Measurements from ENCODE around the gene CAV2.

CAV2 gene

GRCh38 chr7:116525913-116526861 is 26.6 kb downstream of the CAV2 start:
- no peak overlapping the region for H3K27ac ChIP-seq (ENCODE audit: low read length)
- peak overlapping the region; percentile 78 for H3K4me3 ChIP-seq (ENCODE audit: low read length)
- H3K9ac ChIP-seq (ENCODE audit: low read length), result peak overlapping the region; percentile 38
- H3K9me3 ChIP-seq (ENCODE audit: control insufficient read depth, low read depth, low read length), result no peaks in the 10 kb centered on the region
- H3K36me3 ChIP-seq (ENCODE audit: control insufficient read depth, low read depth, low read length), result no peaks in the 10 kb centered on the region
- peaks cover 49% of the 10 kb centered on the region for H3K27me3 ChIP-seq (ENCODE audit: control insufficient read depth, insufficient read depth, low read length)
- peaks cover 34% of the 10 kb centered on the region for H3K4me1 ChIP-seq (ENCODE audit: control insufficient read depth, low read depth, low read length)

DNA sequence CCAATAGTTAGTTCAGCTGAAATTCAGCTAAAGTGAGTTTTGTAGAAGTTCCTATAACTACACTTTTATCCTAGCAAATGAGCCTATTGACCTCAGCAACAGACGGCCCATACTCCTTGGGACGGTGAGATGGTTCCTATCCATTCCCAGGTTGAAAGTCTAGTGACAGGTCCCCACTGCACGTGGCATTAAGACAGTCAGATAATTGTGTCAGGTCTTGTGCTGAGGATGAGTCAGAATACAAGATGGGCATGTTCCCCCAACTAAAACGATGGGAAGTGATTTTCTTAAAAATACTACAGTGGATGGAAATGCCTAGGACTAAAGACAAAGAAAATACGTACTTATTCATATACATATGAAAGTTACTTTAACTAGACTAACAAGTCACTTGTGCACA is 27.4 kb downstream of the CAV2 start:
- H3K27ac ChIP-seq (ENCODE audit: low read length), result no peak overlapping the region
- H3K4me1 ChIP-seq (ENCODE audit: control insufficient read depth, low read depth, low read length), result peaks cover 30% of the 10 kb centered on the region
- peaks cover 49% of the 10 kb centered on the region for H3K27me3 ChIP-seq (ENCODE audit: control insufficient read depth, insufficient read depth, low read length)
- peak overlapping the region; percentile 78 for H3K4me3 ChIP-seq (ENCODE audit: low read length)
- no peak overlapping the region for H3K9ac ChIP-seq (ENCODE audit: low read length)
- no peaks in the 10 kb centered on the region for H3K9me3 ChIP-seq (ENCODE audit: control insufficient read depth, low read depth, low read length)
- H3K36me3 ChIP-seq (ENCODE audit: control insufficient read depth, low read depth, low read length), result no peaks in the 10 kb centered on the region

DNA sequence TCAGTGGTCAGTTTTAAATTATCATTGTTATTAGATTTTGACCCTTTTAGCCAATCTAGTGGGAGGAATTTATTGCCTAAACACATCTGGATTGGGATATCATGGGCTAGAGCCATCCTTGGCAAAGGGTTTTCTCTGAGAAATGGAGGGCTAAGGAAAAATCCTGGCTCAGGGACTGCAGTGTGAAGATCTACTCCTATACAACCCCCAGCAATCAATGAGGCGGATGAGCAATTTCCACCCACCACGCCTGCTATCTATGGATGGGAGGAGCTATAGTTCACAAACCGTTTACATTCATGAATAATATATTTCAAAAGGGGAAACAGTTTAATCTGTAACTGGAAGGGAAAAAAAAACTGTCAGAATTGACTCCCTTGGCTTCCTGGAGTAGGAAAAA is 28.0 kb downstream of the CAV2 start:
- H3K9me3 ChIP-seq (ENCODE audit: control insufficient read depth, low read depth, low read length), result no peaks in the 10 kb centered on the region
- no peaks in the 10 kb centered on the region for H3K36me3 ChIP-seq (ENCODE audit: control insufficient read depth, low read depth, low read length)
- peaks cover 23% of the 10 kb centered on the region for H3K4me1 ChIP-seq (ENCODE audit: control insufficient read depth, low read depth, low read length)
- no peak overlapping the region for H3K4me3 ChIP-seq (ENCODE audit: low read length)
- H3K9ac ChIP-seq (ENCODE audit: low read length), result no peak overlapping the region
- peaks cover 49% of the 10 kb centered on the region for H3K27me3 ChIP-seq (ENCODE audit: control insufficient read depth, insufficient read depth, low read length)
- no peak overlapping the region for H3K27ac ChIP-seq (ENCODE audit: low read length)

DNA sequence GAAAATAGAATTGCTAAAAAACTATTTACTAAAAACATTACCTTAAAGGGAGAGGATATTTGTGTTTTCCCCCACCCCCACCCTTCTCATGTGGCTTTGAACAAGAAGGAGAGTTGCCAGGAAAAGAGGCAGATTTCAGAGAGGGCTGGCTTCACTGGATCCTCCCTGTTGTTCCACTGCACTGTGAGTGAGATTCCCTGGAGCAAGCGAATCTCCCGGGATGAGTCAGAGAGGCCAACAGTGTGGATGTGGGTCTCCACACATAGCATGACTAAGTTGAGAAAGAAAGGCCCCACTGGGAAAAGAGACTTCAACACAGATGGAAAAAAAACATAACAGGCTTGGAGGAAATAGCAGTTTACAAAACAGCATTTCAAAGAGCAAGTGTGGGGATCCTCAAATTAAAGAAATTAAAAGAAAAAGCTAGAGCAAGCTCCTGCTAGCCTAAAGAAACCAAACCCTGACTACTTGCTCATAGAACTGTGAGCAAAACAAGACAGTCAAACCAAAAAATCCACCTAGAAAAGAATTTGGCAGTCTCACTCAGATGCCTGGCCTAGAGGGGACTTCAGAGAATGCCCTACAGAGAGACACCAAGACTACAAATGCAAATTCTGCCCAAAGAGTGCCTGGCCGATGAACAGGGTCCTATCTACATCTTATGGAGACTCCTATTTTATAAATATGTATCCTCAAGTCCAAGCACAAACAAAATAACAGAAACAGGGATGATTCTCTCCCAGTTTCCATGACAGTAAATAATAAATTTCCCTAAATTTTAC is 28.7 kb downstream of the CAV2 start:
- no peak overlapping the region for H3K9ac ChIP-seq (ENCODE audit: low read length)
- H3K9me3 ChIP-seq (ENCODE audit: control insufficient read depth, low read depth, low read length), result no peaks in the 10 kb centered on the region
- no peak overlapping the region for H3K4me3 ChIP-seq (ENCODE audit: low read length)
- peaks cover 49% of the 10 kb centered on the region for H3K27me3 ChIP-seq (ENCODE audit: control insufficient read depth, insufficient read depth, low read length)
- H3K27ac ChIP-seq (ENCODE audit: low read length), result no peak overlapping the region
- no peaks in the 10 kb centered on the region for H3K36me3 ChIP-seq (ENCODE audit: control insufficient read depth, low read depth, low read length)
- peaks cover 21% of the 10 kb centered on the region for H3K4me1 ChIP-seq (ENCODE audit: control insufficient read depth, low read depth, low read length)

- Histone ChIP-seq H3K4me3 (ENCODE audit: low read length) (no peak overlapping the region), H3K4me1 (ENCODE audit: control insufficient read depth, low read depth, low read length) (peaks cover 11% of the 10 kb centered on the region), H3K27me3 (ENCODE audit: control insufficient read depth, insufficient read depth, low read length) (peaks cover 41% of the 10 kb centered on the region), H3K9ac (ENCODE audit: low read length) (no peak overlapping the region), H3K36me3 (ENCODE audit: control insufficient read depth, low read depth, low read length) (no peaks in the 10 kb centered on the region), H3K27ac (ENCODE audit: low read length) (no peak overlapping the region), H3K9me3 (ENCODE audit: control insufficient read depth, low read depth, low read length) (no peaks in the 10 kb centered on the region)
Measured at GRCh38 chr7:116529250-116529649, 29.7 kb downstream of the CAV2 start.

DNA sequence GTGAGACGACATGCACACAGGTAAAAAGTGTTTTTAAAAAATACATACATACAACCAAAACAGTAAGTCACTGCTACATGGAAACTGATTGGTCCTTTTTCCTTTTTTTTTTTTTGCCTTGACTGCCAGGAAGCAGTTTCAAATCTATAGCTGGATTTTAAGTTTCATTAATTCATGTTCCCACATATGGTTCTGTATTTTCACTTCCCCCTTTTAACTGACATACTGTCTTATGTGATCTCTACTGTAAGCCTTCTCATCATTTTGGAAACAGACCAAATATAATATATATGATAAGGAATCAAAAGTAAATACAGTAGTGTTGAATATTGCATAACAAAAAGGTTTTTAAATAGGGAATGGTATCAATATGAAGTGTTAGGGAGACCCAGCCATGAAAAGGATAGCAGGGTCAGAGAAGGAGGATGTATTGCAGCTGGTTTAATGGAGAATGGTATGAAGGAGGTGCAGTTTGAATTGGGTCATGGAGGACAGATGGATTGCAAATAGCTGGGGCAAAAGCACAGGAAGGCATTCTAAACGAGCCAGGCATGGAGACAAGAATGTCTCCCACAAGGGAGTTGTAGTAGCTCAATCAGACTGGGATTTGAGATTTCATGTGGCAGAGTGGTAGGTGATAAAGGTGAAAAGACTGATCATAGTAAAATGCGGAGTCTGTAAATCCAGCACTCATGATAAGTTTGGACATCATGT is 30.7 kb downstream of the CAV2 start:
- H3K4me3 ChIP-seq (ENCODE audit: low read length), result no peak overlapping the region
- peaks cover 10% of the 10 kb centered on the region for H3K4me1 ChIP-seq (ENCODE audit: control insufficient read depth, low read depth, low read length)
- H3K36me3 ChIP-seq (ENCODE audit: control insufficient read depth, low read depth, low read length), result no peaks in the 10 kb centered on the region
- no peaks in the 10 kb centered on the region for H3K9me3 ChIP-seq (ENCODE audit: control insufficient read depth, low read depth, low read length)
- H3K9ac ChIP-seq (ENCODE audit: low read length), result no peak overlapping the region
- H3K27ac ChIP-seq (ENCODE audit: low read length), result no peak overlapping the region
- H3K27me3 ChIP-seq (ENCODE audit: control insufficient read depth, insufficient read depth, low read length), result peaks cover 32% of the 10 kb centered on the region

DNA sequence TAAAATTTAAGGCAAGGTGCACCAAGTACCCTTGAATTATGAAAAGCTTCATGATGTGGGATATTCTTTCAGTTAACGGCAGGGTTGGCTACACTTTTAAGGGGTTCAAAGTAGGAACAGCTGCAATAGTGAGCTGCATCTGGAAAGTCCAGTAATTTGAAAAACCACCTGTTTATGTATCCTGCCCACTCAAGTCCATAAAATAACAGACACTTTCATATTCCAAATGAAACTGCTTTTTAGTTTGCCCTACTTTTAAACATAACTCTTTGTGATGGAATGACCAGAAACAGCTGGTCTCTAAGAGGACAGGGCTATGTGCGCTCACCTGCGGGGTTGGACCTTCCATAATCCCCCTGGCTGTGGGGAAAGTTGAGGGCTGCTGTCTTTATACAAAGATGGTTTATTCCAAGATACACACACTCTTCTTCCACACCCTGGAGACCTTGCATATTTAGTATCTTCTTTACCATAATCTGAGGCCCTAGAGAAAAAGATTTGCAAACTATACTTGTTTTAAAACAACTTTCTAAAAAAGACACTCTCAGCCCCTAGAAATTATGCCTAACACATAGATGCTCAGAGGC is 32.7 kb downstream of the CAV2 start:
- Histone ChIP-seq H3K27me3 (ENCODE audit: control insufficient read depth, insufficient read depth, low read length) (peaks cover 14% of the 10 kb centered on the region), H3K4me3 (ENCODE audit: low read length) (no peak overlapping the region), H3K36me3 (ENCODE audit: control insufficient read depth, low read depth, low read length) (no peaks in the 10 kb centered on the region), H3K9me3 (ENCODE audit: control insufficient read depth, low read depth, low read length) (no peaks in the 10 kb centered on the region), H3K27ac (ENCODE audit: low read length) (no peak overlapping the region), H3K4me1 (ENCODE audit: control insufficient read depth, low read depth, low read length) (peaks cover 4% of the 10 kb centered on the region), H3K9ac (ENCODE audit: low read length) (no peak overlapping the region)

GRCh38 chr7:116534790-116535189 is 35.3 kb downstream of the CAV2 start:
- Histone ChIP-seq H3K9me3 (ENCODE audit: control insufficient read depth, low read depth, low read length) (no peaks in the 10 kb centered on the region), H3K27me3 (ENCODE audit: control insufficient read depth, insufficient read depth, low read length) (no peaks in the 10 kb centered on the region), H3K4me1 (ENCODE audit: control insufficient read depth, low read depth, low read length) (no peaks in the 10 kb centered on the region), H3K27ac (ENCODE audit: low read length) (no peak overlapping the region), H3K9ac (ENCODE audit: low read length) (no peak overlapping the region), H3K36me3 (ENCODE audit: control insufficient read depth, low read depth, low read length) (no peaks in the 10 kb centered on the region), H3K4me3 (ENCODE audit: low read length) (no peak overlapping the region)

GRCh38 chr7:116535416-116535815 is 35.9 kb downstream of the CAV2 start:
- no peak overlapping the region for H3K27ac ChIP-seq (ENCODE audit: low read length)
- no peaks in the 10 kb centered on the region for H3K9me3 ChIP-seq (ENCODE audit: control insufficient read depth, low read depth, low read length)
- no peaks in the 10 kb centered on the region for H3K4me1 ChIP-seq (ENCODE audit: control insufficient read depth, low read depth, low read length)
- no peak overlapping the region for H3K9ac ChIP-seq (ENCODE audit: low read length)
- H3K27me3 ChIP-seq (ENCODE audit: control insufficient read depth, insufficient read depth, low read length), result no peaks in the 10 kb centered on the region
- no peaks in the 10 kb centered on the region for H3K36me3 ChIP-seq (ENCODE audit: control insufficient read depth, low read depth, low read length)
- H3K4me3 ChIP-seq (ENCODE audit: low read length), result no peak overlapping the region

DNA sequence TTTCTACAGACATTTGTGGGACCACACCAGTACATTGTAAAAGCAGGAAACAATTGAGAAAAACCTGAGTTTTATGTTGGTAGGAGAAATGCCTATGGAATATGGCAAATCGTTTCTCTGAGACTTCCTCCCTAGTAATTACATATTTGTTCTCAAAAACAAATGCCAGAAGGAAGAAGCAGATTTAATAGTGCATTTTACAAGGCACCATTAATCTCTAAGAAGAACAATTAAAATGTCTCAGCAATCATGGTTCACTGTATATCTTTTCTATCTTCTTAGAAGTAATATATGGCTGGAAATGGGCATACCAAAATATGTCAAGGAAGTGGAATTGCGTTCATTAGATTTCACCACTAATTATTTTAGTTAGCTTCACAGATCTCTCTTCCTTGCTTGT is 38.6 kb downstream of the CAV2 start:
- Histone ChIP-seq H3K4me1 (ENCODE audit: control insufficient read depth, low read depth, low read length) (no peaks in the 10 kb centered on the region), H3K36me3 (ENCODE audit: control insufficient read depth, low read depth, low read length) (no peaks in the 10 kb centered on the region), H3K27ac (ENCODE audit: low read length) (no peak overlapping the region), H3K9me3 (ENCODE audit: control insufficient read depth, low read depth, low read length) (no peaks in the 10 kb centered on the region), H3K4me3 (ENCODE audit: low read length) (no peak overlapping the region), H3K27me3 (ENCODE audit: control insufficient read depth, insufficient read depth, low read length) (no peaks in the 10 kb centered on the region), H3K9ac (ENCODE audit: low read length) (no peak overlapping the region)

GRCh38 chr7:116539879-116540278 is 40.3 kb downstream of the CAV2 start:
- H3K9me3 ChIP-seq (ENCODE audit: control insufficient read depth, low read depth, low read length), result no peaks in the 10 kb centered on the region
- no peak overlapping the region for H3K27ac ChIP-seq (ENCODE audit: low read length)
- no peak overlapping the region for H3K9ac ChIP-seq (ENCODE audit: low read length)
- no peaks in the 10 kb centered on the region for H3K36me3 ChIP-seq (ENCODE audit: control insufficient read depth, low read depth, low read length)
- H3K4me1 ChIP-seq (ENCODE audit: control insufficient read depth, low read depth, low read length), result no peaks in the 10 kb centered on the region
- no peaks in the 10 kb centered on the region for H3K27me3 ChIP-seq (ENCODE audit: control insufficient read depth, insufficient read depth, low read length)
- H3K4me3 ChIP-seq (ENCODE audit: low read length), result no peak overlapping the region

Measured in iPS-18a (cell line).